ENCODE measurements around the gene TULP1. TPM values are rescaled to one million over a fixed set of nuclear protein-coding genes. Genes with fewer than 3 reads are reported as not detected.

Gene TULP1
- total and polyA plus RNA-seq, 2 of the 8 experiments (the other 6 are each of a cell fraction or from before 2014, with no cell fraction given) = 3.2 to 6.8 TPM

GRCh38 chr6:35457907-35458306 is 54.8 kb downstream of the TULP1 start:
- no peak overlapping the region for H4K91ac ChIP-seq (replicated peaks; ENCODE audit: insufficient read length, low read length)
- H3K27me3 ChIP-seq (replicated peaks in 1 of 4; ENCODE audit: control insufficient read depth in 3 of 4, extremely low read depth in 1 of 4, insufficient read depth in 3 of 4, low read length in 3 of 4) = no peaks in the 10 kb centered on the region
- FAIRE-seq (no peak), DNase-seq (ENCODE audit: low read depth in 1 of 2, low spot score in 2 of 2) (no peak)
- ChIA-PET CTCF (ENCODE audit: partially characterized antibody) (interaction anchor here (0.6 to 6.2 kb wide), 15 partner anchors 9 to 168 kb away, joined by 3 to 41 read pairs (median 4); partner anchors contain the start of genes DEF6 and RPL10A), POLR2A (ENCODE audit: partially characterized antibody) (interaction anchor here (1.0 to 12.4 kb wide), 4 partner anchors 13 to 158 kb away, joined by 3 to 197 read pairs (median 4); partner anchors contain the start of gene RPL10A)
- H2BK120ac ChIP-seq (replicated peaks; ENCODE audit: low read depth, low read length) = no peak overlapping the region
- H2BK12ac ChIP-seq (ENCODE audit: low read depth, low read length) = no peak overlapping the region
- 90% methylated on average over 4 of the region's 4 CpGs; no CpG with 5 or more reads in 1 of the 2 experiments for WGBS, 2 experiments (ENCODE audit: extremely low coverage in 1 of 2, insufficient coverage in 1 of 2, insufficient read length in 1 of 2, insufficient replicate concordance in 2 of 2, low coverage in 1 of 2, low lambda C conversion rate in 2 of 2, missing lambda C conversion rate in 1 of 2)
- H2AFZ ChIP-seq (ENCODE audit: low read length) = no peak overlapping the region
- H4K8ac ChIP-seq (ENCODE audit: extremely low read depth, insufficient read depth, low read length) = no peak overlapping the region; the same call in 1 of the 2 replicates
- peaks cover 2% of the 10 kb centered on the region; the same call in 1 of the 2 replicates for H3K23me2 ChIP-seq (ENCODE audit: low read depth, low read length)
- no peak overlapping the region for H2BK20ac ChIP-seq (ENCODE audit: low read length)
- no peaks in the 10 kb centered on the region for H3K79me2 ChIP-seq (ENCODE audit: control insufficient read depth in 1 of 2, insufficient read depth in 2 of 2, low read length in 2 of 2)
- H3K23ac ChIP-seq (ENCODE audit: insufficient read length) = no peak overlapping the region
- no peak overlapping the region for H3K27ac ChIP-seq (ENCODE audit: low read depth, low read length)
- H3K79me1 ChIP-seq (ENCODE audit: low read depth, low read length) = no peaks in the 10 kb centered on the region; the same call in 1 of the 2 replicates
- H2BK15ac ChIP-seq (ENCODE audit: low read length) = no peak overlapping the region
- no peak overlapping the region for H3K18ac ChIP-seq (ENCODE audit: extremely low read depth, low read length)
- H2BK5ac ChIP-seq (ENCODE audit: low read depth, low read length) = no peak overlapping the region
- H3K36me3 ChIP-seq (ENCODE audit: control insufficient read depth in 2 of 4, insufficient read depth in 4 of 4, low read length in 3 of 4) = peaks cover 9 to 25% (median 9%) of the 10 kb centered on the region in 4 experiments
- H3K4me1 ChIP-seq (replicated peaks in 1 of 4; ENCODE audit: control insufficient read depth in 3 of 4, insufficient read depth in 4 of 4, low read length in 3 of 4) = peaks cover 5 to 8% (median 6%) of the 10 kb centered on the region in 4 experiments; a peak in 6 of 7 replicates
- peaks cover 0 to 4% of the 10 kb centered on the region in 2 experiments for H4K20me1 ChIP-seq (replicated peaks in 1 of 2; ENCODE audit: control insufficient read depth in 1 of 2, insufficient read depth in 2 of 2, low read length in 2 of 2)
- H3K4me3 ChIP-seq (ENCODE audit: extremely low read depth in 1 of 4, insufficient read depth in 2 of 4, low read depth in 3 of 4, low read length in 4 of 4) = no peak overlapping the region
- H3K4ac ChIP-seq (replicated peaks; ENCODE audit: insufficient read length, low read depth, low read length) = no peak overlapping the region
- no peak overlapping the region for H3K56ac ChIP-seq (replicated peaks; ENCODE audit: insufficient read length, low read depth, low read length)
- no peak for TF ChIP-seq ASH2L (IDR thresholded peaks at IDR 0.05; ENCODE audit: low read length)
- TF ChIP-seq RAD21 (IDR thresholded peaks at IDR 0.05 in 1 of 2, conservative IDR thresholded peaks at IDR 0.05 in 1 of 2; ENCODE audit: low read depth in 2 of 2, low read length in 2 of 2) = peak in 1 of 2 experiments; percentile 7; a peak in 1 of 4 replicates
- H3K9me3 ChIP-seq (ENCODE audit: insufficient read depth in 2 of 2, low read depth in 1 of 2, low read length in 1 of 2) = no peaks in the 10 kb centered on the region; a peak in 1 of 4 replicates
- no peak overlapping the region for H3K4me2 ChIP-seq (ENCODE audit: insufficient read depth in 1 of 2, low read depth in 2 of 2, low read length in 2 of 2)
- no peak overlapping the region for H4K5ac ChIP-seq (ENCODE audit: insufficient read length, low read depth, low read length)
- H3K14ac ChIP-seq (ENCODE audit: insufficient read length) = no peak overlapping the region
- H2AK5ac ChIP-seq (ENCODE audit: low read depth, low read length) = no peak overlapping the region
- no peak overlapping the region for H3K9ac ChIP-seq (replicated peaks in 1 of 4; ENCODE audit: extremely low read depth in 1 of 4, low read depth in 3 of 4, low read length in 3 of 4)
